T-helper 1 cell treated with Interleukin-12 subunit alpha and Interleukin-12 subunit beta and Interleukin-4 antibody, amounts not matched to agents 30 ng/mL and 1 ng/mL, for 36 hours (primary cell): Measurements from ENCODE around the gene MIA. TPM values are rescaled to one million over a fixed set of nuclear protein-coding genes. Genes with fewer than 3 reads are reported as not detected.
"Not testable (repeated sequence)": the region's sequence is repeated elsewhere in the genome, so short reads cannot be mapped to it uniquely, and the experiment has no call there.

Experiments
- intact Hi-C: fragments of 100-400 bp; cut with micrococcal nuclease; formaldehyde crosslinking; loops from one replicate; pipeline ENCODE4 v1.15.1; 2024
- total RNA-seq: library from RNA; stranded (reverse); gene quantifications from 2 replicates; pipeline ENCODE4 v1.2.3, GENCODE V29; 2022

Gene MIA
- not detected in 2 replicates for total RNA-seq

DNA sequence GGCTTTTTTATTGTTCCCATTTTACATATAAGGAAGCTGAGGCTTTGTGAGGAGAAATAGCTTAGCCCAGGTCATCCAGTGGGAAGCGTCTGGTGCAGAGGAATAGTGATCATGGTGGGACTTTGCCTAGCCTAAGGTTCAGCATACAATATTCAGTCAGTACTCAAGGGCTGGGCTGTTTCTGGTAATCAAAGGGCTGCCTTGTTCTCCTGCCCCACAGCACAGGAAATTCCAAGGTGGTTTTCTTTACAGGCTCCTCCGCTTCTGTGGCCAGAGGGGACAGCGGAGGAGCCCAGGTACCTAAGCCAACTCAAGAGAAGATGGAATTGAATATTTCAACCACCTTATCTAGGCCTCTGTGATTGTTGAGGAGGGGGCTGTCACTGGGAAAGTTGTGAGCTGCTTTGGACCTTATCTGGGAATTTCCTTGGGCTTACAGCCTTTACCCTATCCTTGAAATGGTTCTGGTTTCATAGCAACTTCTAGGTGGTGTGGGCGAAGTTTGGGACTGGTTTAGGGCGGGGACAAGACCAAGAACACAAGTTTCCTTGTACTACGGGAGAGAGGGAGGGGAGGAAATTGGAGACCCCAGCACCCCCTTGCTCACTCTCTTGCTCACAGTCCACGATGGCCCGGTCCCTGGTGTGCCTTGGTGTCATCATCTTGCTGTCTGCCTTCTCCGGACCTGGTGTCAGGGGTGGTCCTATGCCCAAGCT lies at the start of gene MIA:
Gene MIA (plus strand): TSS at position 606 of the 716 bp plus-strand sequence. CDS start 22 bp downstream, at position 628.
- intact Hi-C loops: loop anchor here (10.0 kb wide), 1 partner anchor 760 kb away; no protein-coding TSS in a partner anchor

- intact Hi-C loops: no loop called here
Measured at GRCh38 chr19:40726279-40726678, 49.0 kb upstream of the MIA start.

DNA sequence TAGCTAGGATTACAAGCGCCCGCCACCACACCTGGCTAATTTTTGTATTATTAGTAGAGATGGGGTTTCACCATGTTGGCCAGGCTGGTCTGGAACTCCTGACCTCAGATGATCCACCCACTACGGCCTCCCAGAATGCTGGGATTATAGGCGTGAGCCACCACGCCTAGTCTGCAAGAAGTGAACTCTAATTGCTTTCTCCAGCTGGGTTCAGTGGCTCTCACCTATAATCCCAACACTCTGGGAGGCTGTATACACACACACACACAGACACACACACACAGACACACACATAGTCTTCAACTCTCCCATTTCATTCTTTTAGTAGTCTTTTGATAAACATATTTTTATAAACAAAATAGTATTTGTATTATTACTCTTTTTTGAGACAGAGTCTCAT lies 45.3 kb upstream of the MIA start:
- intact Hi-C loops: not testable (repeated sequence)

DNA sequence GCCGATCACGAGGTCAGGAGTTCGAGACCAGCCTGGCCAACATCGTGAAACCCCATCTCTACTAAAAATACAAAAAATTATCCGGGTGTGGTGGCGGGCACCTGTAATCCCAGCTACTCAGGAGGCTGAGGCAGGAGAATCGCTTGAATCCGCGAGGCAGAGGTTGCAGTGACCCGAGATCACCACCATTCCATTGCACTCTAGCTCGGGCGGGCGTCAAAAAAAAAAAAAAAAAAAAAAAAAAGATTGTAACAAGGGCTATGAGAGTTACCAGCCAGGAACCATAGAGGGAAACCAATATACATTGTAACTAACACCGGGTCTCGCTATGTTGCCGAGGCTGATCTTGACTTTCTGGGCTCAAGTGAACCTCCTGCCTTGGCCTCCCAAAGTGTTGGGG lies 43.0 kb upstream of the MIA start:
- intact Hi-C loops: not testable (repeated sequence)

DNA sequence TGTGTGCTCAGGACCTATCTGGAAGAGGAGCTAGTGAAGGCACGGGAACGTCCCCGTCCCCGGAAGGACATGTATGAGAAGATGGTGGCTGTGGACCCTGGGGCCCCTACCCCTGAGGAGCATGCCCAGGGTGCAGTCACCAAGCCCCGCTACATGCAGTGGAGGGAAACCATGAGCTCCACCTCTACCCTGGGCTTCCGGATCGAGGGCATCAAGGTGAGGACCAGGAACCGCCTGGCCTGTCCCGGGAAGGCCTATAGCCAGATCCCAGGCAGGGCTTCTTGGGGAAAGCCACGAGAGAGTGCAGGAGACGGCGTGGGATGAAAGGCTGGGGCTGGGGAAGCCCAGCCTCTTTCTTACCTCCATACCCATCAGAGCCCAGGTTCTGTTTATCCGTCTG lies 42.2 kb upstream of the MIA start:
- intact Hi-C loops: no loop called here

DNA sequence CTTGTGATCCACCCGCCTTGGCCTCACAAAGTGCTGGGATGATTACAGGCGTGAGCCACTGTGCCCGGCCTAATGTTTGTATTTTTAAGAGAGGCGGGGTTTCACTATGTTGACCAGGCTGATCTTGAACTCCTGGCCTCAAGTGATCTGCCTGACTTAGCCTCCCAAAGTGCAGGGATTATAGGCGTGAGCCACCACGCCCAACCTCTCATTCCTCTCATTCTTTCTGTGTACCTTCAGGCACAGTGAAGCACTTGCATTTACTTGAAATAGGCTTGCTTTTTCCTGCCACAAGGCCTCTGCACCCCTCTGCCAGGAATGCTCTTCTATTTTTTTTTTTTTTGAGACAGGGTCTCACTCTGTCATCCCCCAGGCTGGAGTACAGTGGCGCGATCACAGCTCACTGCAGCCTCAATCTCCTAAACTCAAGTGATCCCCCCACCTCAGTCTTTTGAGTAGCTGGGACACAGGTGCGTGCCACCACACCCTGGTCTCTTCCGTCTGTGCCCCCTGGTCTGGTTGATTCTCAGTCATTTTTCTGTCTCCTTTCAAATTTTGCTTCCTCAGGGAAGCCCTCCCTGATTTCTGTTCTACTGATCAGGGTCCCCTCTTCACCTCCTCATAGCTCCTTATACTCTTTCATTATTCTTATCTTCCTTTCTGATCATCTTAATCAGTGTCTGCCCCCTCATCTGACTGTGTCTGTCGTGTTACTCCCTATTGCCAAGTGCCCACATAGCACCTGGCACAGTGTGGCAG lies 40.1 kb upstream of the MIA start:
- intact Hi-C loops: no loop called here

DNA sequence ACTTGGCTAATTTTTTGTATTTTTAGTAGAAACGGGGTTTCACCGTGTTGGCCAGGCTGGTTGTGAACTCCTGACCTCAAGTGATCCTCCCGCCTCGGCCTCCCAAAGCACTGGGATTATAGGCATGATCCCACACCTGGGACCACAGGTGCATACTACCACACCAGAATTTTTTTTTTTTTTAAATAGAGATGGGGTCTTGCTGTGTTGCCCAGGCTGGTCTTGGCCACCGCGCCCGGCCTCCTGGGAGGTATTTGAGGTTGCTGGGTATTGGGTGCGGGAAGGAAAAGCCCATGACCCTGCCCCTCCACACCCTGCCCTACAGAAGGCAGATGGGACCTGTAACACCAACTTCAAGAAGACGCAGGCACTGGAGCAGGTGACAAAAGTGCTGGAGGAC lies 38.7 kb upstream of the MIA start:
- intact Hi-C loops: no loop called here

GRCh38 chr19:40737102-40737644 lies 38.1 kb upstream of the MIA start:
- intact Hi-C loops: no loop called here

DNA sequence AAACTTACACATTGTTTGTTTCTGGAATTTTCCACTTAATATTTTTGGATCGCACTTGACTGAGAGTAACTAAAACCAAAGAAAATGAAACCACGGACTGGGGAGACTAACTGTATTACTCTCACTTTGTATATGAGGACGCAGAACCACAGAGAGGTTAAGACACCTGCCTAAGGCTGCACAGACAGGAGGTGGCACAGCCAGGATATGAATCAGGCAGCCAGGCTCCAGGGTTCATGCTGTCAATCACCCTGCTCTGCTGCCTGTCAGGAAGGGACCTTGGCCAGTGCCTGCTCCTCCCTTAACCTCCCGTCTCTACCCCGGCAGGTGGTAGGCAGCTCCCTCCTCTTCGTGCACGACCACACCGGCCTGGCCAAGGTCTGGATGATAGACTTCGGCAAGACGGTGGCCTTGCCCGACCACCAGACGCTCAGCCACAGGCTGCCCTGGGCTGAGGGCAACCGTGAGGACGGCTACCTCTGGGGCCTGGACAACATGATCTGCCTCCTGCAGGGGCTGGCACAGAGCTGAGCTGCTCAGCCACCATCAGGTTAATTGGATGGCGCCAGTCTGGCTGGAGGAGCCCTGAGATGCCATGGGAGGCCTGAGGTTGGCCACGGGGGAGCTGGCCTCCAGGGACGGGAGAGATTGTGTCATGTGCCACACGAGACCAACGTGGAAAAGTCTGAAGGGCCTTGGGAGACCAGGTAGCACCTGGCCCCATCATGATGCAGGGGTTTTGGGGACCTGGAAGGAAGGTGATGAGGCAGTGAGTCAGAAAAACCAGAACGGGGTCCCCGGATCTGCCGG lies 36.1 kb upstream of the MIA start:
- intact Hi-C loops: no loop called here

- intact Hi-C loops: no loop called here
Measured at GRCh38 chr19:40739871-40740703, 35.2 kb upstream of the MIA start.

GRCh38 chr19:40740747-40741146 lies 34.6 kb upstream of the MIA start:
- intact Hi-C loops: no loop called here

DNA sequence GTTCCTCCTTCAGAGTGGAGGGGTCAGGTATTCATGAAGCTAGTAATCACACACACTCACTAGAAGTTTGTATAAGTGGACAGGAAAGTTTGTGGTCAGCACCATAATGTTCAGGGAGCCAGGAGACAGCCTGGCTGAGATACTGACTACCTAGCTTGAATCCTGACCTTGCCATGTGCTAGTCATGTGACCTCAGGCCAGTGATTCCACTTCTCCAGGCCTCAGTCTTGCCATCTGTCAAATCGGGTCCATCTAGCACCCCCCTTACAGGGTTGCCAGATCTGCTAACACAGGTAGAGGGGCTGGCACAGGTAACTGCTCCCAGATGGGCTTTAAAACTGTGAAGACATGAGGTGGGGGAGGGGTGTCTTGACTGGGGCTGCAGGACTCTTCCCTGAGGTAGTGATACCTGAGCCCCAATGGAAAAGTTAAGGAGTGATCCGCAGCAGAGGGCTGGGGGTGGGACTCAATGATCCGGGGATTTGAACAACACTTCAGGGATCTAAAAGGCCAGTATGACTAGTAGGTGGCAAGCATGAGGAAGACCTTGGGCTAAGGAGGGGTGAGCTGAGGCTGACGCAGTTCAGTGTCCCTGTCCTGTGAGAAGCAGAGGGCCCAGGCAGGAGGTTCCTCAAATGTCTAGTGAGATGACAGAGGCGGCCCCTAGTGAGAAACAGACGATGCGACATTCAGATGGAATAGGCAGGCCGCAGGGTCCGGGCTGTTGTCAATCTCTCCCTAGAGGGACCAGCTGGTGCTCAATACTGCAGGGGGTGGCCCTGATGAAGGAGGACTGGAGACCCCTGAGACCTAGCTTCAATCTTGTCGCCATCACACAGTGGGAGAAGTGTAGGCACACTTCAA lies 33.6 kb upstream of the MIA start:
- intact Hi-C loops: no loop called here

DNA sequence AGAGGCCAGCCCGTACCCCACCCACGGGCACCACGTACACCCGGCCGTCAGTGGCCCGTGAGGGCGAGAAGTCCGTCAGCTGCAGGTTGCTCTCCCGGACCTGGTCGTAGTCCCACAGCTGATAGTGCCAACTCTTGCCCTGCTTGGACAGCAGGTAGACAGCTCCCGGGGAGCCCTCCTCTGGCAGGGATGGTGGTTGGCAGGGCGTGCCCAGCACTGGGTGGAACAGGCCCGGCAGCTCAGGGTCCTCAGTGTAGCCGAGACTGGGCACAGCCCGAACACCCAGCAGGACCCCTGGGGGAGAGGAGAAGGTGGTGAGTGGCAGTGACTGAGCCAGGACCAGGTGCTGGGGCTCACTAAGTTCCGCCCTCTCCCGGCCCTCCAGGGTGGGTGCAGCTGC lies 32.8 kb upstream of the MIA start:
- intact Hi-C loops: no loop called here

DNA sequence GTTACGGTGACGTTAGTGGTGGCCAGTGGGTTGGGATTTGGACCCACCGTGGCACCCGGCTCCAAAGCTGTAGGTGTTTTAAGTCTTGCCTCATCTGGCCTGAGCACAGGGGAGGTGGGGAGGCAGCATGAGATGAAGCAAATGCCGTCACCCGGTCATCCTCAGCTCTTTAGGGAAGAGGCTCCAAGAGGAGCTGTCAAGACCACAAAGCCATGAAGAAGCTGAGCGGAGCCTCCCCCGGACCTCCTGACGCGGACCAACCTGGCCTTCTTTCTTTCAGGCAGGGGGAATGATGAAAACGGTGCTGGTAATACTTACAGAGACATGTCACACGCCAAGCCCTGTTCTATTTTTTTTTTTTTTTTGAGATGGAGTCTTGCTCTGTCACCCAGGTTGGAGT lies 32.4 kb upstream of the MIA start:
- intact Hi-C loops: no loop called here

GRCh38 chr19:40743926-40744325 lies 31.4 kb upstream of the MIA start:
- intact Hi-C loops: no loop called here

DNA sequence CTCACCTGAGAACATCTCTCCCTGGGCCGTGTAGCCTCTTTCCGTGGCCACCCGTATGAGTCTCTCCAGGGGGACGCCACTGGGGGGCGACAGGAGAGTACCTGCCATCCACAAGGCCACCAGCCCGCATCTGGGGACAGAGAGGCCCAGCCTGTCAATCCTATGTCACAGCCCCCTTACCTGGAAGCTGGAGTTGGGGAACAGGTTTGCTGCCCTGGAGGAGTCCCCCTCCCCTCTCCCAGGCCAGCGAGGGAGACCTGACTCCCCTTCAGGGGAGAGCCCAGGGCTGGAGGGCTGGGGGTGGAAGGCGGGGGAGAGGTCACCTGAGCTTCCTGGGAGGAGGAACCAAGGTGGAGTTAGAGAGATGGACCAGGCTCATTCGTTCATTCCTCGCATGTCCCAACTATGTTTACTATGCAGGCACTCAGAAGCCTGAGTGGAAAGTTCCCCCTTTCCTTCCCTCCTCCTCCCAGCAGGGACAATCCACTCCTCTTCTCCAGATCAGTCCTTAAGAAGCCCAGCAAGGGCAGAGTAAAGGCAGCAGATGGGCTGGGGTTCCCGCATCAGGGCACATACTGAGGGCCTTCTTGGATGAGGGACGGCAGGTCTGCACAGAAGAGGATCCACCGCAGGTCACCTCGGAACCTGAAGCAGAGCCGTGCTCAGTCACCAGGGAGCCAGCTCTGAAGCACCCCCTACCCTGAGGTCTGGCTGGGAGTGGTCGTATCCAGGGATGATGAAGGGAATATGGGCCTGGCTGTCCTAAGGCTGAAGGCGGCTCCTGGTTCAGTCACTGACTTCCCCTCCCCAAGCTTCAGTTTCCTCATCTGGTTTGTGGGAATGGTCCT lies 30.5 kb upstream of the MIA start:
- intact Hi-C loops: loop anchor here (5.0 kb wide), 1 partner anchor 188 kb away; no protein-coding TSS in a partner anchor

DNA sequence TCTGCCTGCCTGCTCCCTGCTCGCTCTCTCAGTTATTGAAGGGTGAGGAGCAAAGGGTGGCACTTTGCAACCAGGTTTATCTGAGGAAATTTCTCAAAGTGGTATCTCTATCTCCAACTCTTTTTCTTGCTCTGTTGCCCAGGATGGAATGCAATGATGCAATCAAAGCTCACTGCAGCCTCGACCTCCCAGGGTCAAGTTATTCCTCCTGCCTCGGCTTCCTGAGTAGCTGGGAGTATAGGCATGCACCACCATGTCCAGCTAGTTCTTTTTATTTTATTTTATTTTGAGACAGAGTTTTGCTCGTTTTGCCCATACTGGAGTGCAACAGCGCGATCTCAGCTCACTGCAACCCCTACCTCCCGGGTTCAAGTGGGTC lies 29.9 kb upstream of the MIA start:
- intact Hi-C loops: loop anchor here (5.0 kb wide), 1 partner anchor 187 kb away; no protein-coding TSS in a partner anchor

DNA sequence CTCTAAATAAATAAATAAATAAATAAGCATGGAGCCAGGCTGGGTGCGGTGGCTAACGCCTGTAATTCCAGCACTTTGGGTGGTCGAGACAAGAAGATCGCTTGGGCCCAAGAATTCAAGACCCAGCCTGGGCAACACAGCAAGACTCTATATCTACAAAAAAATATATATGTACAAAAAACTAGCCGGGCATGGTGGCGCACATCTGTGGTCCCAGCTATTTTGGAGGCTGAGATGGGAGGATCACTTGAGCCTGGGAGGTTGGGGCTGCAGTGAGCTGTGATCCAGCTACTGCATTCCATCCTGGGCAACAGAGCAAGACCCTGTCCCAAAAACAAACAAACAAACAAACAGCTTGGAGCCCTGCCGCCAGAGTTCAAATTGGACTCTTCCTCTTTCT lies 27.8 kb upstream of the MIA start:
- intact Hi-C loops: loop anchor here (5.0 kb wide), 1 partner anchor 185 kb away; no protein-coding TSS in a partner anchor
